Amniotic stem cell (primary cell): ENCODE measurements around the gene GPR157.

Experiments used
- DNase-seq: peaks from one replicate; lab custom pipeline; 2025; lab: John Stamatoyannopoulos, UW

Gene GPR157

GRCh38 chr1:9061252-9061960 is 67.5 kb downstream of the GPR157 start:
- no peak for DNase-seq

GRCh38 chr1:9059891-9060744 is 68.8 kb downstream of the GPR157 start:
- DNase-seq: no peak

- DNase-seq: no peak
These were observed 70.4 kb downstream of the GPR157 start for GRCh38 chr1:9058465-9058864.

GRCh38 chr1:9057851-9058250 is 71.1 kb downstream of the GPR157 start:
- DNase-seq: no peak

GRCh38 chr1:9052272-9053049 is 76.4 kb downstream of the GPR157 start:
- no peak for DNase-seq

GRCh38 chr1:9051379-9051778 is 77.5 kb downstream of the GPR157 start:
- DNase-seq: no peak

GRCh38 chr1:9050803-9051202 is 78.1 kb downstream of the GPR157 start:
- no peak for DNase-seq
